Amygdala (tissue), 56 donors: ENCODE data around the gene COL6A3.
"Not testable (repeated sequence)": the region's sequence is repeated elsewhere in the genome, so short reads cannot be mapped to it uniquely, and the experiment has no call there.

Source experiments
- DNase-seq, 56 donors: peaks; one replicate each; lab custom pipeline; 2025; lab: John Stamatoyannopoulos, UW

The COL6A3 gene

GRCh38 chr2:237418300-237418699, 4.3 kb upstream of the COL6A3 start:
- DNase-seq: no peak

DNA sequence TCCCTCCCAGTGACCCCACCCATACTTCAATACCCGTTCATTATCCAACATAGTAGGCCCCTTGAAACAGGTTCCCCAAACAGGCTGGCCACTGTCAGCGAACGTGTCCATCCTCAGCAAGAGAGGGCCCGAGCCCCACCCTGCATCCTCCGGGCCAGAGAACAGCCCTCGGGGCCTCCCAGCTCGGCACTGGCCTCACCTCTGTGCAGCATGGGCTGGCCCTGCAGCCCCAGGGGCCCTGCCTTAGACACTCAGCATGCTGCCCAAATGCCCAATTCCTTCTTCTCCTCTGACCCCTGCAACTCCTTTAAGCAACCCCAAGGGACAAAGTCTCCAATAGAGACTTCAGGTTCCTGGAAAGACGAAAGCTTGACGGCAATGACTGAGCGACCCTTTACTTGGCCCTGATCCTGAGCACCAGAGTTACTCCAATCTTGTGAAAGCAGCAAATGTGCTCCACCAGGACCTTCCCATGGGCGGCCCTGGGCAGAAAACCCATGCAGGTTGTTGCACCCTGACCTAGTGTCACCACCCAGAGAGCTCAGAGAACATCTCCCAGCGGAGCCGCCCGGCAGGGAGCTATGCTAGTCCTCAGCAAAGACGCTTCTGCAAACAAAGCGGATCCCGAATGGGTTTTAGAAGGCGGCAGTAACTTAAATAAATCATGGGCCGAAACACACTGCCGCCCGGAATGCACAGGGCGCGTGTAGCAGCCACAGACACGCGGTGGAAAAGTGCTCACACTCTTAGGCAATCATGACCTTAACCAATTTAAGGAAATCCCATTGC, 782 bp downstream of the COL6A3 start:
- no peak for DNase-seq

DNA sequence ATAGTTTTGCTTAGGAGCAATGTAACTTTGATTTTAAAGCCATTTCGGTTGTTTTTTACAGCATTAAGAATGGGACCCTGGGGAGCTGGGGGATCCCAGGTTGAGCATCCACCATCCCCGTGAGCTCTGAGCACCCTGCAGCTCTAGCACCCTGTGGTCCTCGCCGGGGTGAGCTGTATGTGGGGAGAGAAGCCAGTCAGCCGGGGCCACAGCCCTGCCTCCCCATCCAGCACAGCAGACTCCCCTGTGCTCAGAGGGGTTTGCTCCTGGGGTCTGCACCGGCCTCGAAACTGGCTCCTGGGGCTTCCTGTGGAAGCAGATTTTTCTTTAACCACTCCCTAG, 1.3 kb downstream of the COL6A3 start:
- no peak for DNase-seq

- no peak for DNase-seq
Observed at GRCh38 chr2:237411683-237412423, 2.1 kb downstream of the COL6A3 start.

- no peak for DNase-seq
Observed at GRCh38 chr2:237411092-237411601, 2.8 kb downstream of the COL6A3 start.

DNA sequence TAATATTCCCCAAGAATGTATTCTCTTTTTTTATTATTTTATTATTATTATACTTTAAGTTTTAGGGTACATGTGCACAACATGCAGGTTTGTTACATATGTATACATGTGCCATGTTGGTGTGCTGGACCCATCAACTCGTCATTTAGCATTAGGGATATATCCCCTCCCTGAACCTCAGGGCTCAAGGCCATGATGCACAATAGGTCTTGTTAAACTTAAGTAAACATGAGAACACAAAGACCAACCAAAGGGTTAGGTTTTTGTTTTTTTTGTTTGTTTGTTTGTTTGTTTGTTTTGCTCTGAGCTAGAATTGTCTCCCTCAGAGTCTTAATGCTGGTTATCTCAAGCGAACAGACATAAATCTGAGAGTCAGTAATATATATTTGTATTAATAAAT, 4.7 kb downstream of the COL6A3 start:
- DNase-seq: not testable (repeated sequence)

DNA sequence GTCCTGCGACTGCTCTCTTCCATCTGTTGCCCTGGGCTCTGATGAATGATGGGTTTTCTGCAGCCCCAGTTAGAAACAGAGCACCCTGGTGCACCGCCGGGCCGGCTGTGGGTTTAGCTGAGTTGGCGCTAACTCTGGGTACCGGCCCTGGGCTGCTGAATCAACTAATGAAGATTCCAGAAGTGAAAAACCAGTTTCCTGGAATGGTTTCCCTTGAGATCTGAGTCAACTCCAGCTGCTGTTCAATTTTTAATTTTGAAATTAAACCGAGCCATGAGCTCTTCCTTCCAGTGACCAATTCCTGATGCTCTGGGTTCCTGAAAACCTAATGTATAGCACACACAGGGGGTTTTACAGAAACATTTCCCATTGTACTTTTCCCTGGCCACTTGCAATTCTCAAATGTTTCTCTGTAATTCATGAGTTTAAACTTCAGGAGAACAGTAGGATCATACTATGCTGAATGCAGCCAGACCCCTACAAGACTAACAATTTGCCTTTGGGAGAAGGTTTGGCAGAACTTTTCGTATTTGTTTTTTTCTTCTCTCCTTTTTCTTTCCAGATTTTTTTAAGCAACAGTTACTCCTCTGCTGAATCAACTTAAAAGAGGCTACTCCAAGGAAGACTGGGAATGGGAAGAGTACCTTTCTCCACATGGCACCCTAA, 5.5 kb downstream of the COL6A3 start:
- DNase-seq: no peak

GRCh38 chr2:237407700-237408099, 6.3 kb downstream of the COL6A3 start:
- DNase-seq: no peak

GRCh38 chr2:237406371-237406895, 7.5 kb downstream of the COL6A3 start:
- DNase-seq: no peak

- DNase-seq: no peak
Observed at GRCh38 chr2:237405605-237406004, 8.4 kb downstream of the COL6A3 start.

GRCh38 chr2:237405006-237405559, 8.9 kb downstream of the COL6A3 start:
- DNase-seq: no peak

DNA sequence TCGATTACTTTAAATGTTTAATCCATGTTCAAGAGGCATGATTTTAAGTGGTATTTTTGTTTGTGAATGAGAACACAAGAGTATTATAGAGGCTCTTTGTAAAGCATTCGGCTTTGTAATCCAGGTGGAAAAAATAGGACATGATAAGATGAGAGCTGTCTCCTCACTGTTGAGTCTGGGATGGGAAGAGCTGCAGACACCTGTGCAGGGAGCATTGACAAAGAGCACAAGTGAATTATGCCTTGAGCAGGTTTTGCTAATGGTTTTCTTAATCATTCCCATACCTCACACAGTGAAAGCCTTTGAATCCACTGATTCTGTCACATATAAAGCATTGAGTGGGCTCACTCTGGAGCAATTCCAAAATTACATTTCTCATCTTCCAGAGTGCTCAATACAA, 9.6 kb downstream of the COL6A3 start:
- DNase-seq: no peak

- DNase-seq: no peak
Observed at GRCh38 chr2:237403024-237403882, 10.7 kb downstream of the COL6A3 start.

GRCh38 chr2:237400199-237400598, 13.8 kb downstream of the COL6A3 start:
- DNase-seq: no peak

DNA sequence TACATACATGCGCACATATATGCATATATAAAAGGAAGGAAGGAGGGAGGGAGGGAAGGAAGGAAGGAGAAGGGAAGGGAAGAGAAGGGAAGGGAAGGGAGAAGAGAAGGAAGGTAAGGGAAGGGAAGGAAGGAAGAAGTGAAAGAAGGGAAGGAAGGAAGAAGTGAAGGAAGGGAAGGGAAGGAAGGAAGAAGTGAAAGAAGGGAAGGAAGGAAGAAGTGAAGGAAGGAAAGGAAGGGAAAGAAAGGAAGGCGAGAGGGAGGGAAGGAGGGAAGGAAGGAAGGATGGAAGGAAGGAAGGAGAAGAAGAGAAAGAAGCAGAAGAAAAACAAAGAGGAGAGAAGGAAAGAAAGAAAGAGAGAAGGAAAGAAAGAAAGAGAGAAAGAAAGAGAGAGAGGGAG, 16.9 kb downstream of the COL6A3 start:
- no peak for DNase-seq

DNA sequence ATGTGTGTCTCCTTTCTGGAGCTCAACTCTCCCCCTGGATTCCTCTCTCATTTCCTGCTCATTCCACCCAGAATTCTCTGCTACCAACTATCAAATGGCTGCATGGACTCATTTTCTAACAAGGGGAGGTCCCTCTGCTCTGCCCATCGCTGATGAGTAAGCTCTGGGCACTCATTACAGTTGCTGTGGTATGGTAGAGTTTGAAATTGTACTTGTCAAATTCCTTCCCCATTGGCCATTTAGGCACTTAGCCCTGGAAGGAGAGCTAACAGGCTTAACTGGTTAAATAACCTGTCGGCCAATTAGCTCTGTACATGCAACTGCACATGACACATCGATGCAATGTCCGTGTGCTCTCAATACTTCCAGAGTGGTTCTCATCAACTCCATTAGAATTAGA, 20.4 kb downstream of the COL6A3 start:
- no peak for DNase-seq

- DNase-seq: no peak
Observed at GRCh38 chr2:237392186-237392585, 21.8 kb downstream of the COL6A3 start.

GRCh38 chr2:237391140-237391539, 22.8 kb downstream of the COL6A3 start:
- DNase-seq: no peak

GRCh38 chr2:237390235-237390634, 23.7 kb downstream of the COL6A3 start:
- DNase-seq: peak in 5 of 56 donors; percentile 5 to 23 (median 12)

- DNase-seq: no peak
Observed at GRCh38 chr2:237389831-237390230, 24.1 kb downstream of the COL6A3 start.
